Measurements from ENCODE around the gene PLK3.
"Not testable (repeated sequence)": the region's sequence is repeated elsewhere in the genome, so short reads cannot be mapped to it uniquely, and the experiment has no call there.

Gene PLK3

GRCh38 chr1:44787506-44787905, 12.7 kb upstream of the PLK3 start:
- no peak for DNase-seq (ENCODE audit: low read depth in 3 of 3)

DNA sequence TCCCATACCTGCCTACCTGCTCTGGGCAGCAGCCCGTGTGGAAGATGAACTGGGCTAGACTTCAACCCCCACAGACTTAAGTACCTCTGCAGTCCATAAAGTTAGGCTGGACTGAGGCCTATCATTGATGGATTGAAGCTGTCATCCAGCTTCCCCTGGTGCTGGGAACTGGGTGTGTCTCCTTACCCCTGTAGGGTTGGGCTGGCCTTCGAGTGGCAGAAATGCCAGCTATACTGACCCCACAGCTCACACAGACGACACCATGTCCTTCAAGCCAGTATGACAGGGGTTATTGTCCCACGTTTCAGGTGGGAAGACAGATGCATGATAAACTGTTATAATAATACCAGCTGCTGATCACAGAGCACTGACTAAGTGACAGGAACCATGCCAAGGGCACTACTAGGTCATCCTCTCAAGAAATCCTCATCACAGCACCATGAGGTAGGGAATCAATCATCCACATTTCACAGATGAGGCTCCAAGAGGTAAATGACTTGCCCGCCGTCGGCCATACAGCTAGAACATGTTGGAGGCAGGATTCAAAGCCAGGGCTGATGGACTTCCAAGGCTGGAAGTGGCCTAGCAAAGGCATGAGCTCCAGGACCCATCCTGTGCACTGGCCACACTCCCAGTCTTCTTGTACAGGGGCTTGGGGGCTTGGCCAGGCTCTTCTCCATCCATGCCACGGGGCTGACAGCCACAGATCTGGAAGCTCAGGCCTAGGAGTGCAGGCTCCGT, 11.9 kb upstream of the PLK3 start, which contains the start of gene BEST4:
TSS of gene BEST4 (minus strand) at position 51 of the 741 bp plus-strand sequence. CDS start 465 bp downstream, outside the sequence.
- DNase-seq (ENCODE audit: low read depth in 3 of 3): no peak

GRCh38 chr1:44790968-44791801, 9.0 kb upstream of the PLK3 start:
- DNase-seq (ENCODE audit: low read depth in 3 of 3): no peak

GRCh38 chr1:44792736-44793502, 7.3 kb upstream of the PLK3 start:
- DNase-seq (ENCODE audit: low read depth in 3 of 3): no peak

- DNase-seq (ENCODE audit: low read depth in 3 of 3): not testable (repeated sequence)
Observed at GRCh38 chr1:44797886-44798285, 2.3 kb upstream of the PLK3 start.

DNA sequence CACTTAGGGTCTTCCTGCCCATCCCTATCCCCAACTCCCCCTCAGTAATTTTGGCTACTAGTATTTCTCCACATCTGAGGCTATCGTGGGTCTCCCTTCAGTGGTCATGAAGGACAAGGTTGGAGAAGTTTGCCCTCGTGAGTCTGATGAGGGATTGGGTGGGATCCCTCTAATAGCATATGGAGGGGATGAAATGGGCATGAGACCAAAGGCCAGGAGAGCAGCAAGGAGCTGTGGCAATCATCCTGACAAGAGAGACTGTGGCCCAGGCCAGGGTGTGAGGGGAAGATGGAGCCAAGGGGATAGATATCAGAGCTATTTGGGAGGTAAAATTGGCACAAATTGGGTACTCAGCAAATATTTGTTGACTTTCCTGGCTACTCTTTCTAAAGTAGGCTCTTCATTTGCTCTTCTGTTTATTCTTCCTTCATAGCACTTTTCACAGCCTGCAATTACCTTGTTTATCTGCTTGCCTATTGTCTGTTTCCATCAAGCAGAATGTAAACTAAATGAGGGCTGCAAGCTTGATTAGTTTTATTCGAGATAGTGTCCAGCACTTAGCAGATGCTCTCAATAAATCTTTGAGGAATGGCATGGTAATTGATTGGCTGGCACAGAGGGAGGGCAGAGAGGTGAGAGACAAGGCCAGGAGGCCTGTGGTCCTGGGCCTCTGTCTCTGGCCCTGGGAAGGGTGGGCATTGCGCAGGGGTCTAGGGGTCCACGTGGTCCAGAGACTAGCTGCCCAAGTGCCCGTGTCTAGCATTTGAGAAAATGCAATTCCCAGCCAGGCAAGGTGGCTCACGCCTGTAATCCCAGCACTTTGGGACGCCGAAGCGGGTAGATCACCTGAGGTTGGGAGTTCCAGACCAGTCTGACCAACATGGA, 1.5 kb upstream of the PLK3 start:
- DNase-seq (ENCODE audit: low read depth in 3 of 3): no peak

- peak in 2 of 3 experiments; percentile 47 for DNase-seq (ENCODE audit: low read depth in 3 of 3)
Observed at GRCh38 chr1:44801491-44802305, 1.5 kb downstream of the PLK3 start.

DNA sequence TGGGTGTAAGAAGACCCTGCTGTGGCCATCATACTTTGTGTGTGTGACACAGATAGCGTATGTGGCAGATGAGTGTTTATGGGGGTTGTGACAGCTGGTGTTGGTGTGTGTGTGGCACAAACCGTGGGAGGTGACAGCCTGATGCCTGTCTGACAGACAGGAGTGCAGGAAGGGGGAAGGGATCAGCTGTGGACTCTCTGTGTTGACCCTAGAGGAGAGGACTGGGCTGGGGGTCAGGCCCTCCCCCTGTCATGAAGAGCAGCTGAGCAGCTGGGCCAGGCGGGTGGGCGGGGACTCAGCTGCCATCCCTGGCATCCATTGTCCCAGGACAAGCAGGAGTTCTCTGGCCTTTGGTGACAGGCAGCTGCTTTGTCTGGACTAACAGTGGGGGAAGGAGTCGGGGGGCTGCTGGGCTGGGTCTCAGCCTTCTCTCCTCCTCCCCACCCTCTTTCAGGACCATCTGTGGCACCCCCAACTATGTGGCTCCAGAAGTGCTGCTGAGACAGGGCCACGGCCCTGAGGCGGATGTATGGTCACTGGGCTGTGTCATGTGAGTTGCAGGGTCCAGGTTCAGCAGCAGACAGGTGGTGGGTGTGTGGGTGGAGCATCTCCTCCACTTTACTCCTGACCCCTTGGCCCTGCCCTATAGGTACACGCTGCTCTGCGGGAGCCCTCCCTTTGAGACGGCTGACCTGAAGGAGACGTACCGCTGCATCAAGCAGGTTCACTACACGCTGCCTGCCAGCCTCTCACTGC, 2.3 kb downstream of the PLK3 start:
- DNase-seq (ENCODE audit: low read depth in 3 of 3): no peak

DNA sequence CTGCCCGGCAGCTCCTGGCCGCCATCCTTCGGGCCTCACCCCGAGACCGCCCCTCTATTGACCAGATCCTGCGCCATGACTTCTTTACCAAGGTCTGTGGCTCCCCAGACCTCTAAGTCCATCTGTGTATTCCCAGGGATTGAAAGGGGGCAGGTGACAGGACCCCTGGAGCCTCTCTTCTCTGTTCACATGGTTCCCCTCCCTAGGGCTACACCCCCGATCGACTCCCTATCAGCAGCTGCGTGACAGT, 2.8 kb downstream of the PLK3 start:
- DNase-seq (ENCODE audit: low read depth in 3 of 3): no peak

GRCh38 chr1:44803312-44804095, 3.3 kb downstream of the PLK3 start:
- no peak for DNase-seq (ENCODE audit: low read depth in 3 of 3)

DNA sequence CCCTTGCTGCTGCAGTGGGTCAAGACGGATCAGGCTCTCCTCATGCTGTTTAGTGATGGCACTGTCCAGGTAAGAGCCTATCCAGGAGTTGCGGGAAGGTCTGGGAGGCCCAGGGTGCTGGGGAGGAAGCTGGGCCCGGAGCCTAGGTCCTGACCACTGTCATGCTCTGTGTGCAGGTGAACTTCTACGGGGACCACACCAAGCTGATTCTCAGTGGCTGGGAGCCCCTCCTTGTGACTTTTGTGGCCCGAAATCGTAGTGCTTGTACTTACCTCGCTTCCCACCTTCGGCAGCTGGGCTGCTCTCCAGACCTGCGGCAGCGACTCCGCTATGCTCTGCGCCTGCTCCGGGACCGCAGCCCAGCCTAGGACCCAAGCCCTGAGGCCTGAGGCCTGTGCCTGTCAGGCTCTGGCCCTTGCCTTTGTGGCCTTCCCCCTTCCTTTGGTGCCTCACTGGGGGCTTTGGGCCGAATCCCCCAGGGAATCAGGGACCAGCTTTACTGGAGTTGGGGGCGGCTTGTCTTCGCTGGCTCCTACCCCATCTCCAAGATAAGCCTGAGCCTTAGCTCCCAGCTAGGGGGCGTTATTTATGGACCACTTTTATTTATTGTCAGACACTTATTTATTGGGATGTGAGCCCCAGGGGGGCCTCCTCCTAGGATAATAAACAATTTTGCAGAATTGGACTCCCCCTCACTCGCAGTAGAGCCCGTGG, 5.3 kb downstream of the PLK3 start:
- no peak for DNase-seq (ENCODE audit: low read depth in 3 of 3)

DNA sequence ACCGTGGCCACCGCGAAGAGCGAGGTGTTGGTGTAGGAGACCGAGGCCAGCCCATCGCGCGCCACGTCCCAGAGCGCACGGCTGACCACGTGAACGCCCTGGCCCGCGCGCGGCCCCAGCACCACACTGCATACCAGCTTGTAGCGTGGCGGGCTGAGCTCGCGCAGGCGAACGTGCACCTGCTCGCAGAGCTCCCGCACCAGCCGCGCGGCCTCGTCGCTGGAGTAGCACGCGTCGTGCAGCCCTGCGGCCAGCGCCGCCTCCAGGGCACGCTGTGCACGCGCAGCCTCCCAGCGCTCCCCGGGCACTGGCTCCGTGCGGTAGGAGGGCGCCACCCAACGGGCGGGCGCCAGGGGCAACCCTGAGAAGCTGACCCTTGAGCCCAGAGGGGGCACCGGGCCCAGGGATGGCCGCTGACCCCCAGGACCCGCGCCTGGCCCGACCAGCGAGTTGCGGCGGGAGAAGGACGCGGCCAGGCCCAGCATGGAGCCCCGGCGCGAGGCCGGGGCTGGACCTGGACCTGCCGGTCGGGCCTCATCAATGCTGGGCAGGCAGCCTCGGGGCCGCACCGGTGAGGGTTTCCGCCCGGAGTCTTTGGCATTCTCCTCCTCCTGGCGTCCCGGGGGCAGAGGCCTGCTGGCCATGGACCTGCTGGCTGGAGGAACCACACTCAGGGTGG, 6.0 kb downstream of the PLK3 start:
- DNase-seq (ENCODE audit: low read depth in 3 of 3): no peak

- DNase-seq (ENCODE audit: low read depth in 3 of 3): no peak
Observed at GRCh38 chr1:44806704-44807363, 6.7 kb downstream of the PLK3 start, which contains the start of gene DYNLT4. Gene DYNLT4 (minus strand): TSS chr1:44807351. CDS start chr1:44806668, 683 bp downstream.

DNA sequence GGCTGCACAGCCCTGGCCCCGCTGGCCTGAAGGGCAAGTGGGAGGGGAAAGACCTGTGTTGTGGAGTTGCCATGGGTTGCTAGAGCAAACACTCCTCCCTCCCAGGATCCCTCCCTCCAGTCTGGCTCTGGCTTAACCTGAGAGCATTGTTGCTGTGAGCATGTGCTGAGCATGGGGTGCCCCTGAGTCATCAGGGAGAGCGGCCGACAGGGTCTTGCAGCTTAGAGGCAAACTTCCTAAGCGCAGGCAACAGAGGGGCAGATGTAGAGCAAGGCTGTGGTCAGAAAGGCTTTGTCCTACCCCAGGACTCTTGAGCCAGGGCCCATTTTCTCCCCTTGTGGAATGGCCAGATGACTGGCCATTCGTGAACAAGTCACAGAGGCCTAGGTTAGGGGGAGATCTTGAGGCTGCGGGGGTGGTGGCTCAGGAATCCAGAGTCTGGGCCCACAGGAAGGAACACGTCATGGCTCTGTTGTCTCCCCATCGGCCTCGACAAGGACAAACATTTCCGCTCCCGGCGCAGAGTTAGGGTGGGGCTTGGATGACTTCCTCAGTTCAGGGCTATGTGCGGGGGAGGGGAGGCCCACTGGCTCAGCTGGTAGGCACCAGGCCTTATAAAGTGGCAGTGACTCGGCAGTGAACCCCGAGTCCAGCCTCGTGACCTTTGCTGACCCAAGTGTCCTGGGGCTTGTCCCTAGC, 7.3 kb downstream of the PLK3 start:
- DNase-seq (ENCODE audit: low read depth in 3 of 3): peak; percentile 78 to 92 (median 80)

DNA sequence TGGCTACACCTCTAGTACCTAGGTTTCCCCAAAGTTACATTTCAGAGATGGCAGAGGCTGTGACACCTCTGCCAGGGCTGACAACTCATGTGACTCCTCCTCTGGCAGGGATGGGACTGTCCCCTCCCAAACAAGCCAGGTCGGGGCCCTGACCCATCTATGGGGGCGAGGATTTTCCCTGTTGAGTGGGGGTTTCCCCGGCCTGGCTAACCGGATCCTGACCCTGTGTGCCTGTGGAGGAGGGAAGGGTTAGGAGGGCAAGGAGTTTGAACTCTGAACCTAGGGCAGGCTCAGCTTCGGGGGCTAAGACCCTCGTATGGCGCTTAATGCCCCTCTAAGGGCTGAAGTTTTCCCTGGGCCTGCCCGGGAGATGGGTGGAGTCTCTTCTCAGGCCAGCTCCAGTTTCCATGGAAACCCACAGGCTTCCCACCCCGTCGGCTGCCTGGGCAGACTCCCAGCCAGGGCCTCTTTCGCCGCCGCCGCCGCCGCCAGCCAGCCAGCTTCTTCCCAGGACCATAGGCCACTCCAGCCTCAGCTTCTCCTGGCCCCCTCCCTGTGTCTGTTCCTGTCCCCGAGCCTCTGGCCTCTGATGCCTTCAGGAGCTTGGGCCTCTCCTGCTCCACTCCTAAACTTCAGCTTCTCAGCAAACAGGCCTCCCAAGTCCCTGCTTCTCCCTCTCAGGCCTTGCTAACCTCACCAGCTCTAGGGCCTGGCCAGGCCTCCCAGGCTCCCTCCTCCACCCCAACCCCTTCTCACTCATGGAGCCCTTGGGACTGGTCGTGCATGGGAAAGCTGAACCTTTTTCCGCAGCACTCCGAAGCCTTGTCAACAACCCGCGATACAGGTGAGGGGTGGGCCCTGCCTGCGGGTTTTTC, 8.1 kb downstream of the PLK3 start, which contains the start of gene BTBD19:
TSS of gene BTBD19 (plus strand) at position 461 of the 875 bp plus-strand sequence. CDS start at position 759, 298 bp downstream.
- DNase-seq (ENCODE audit: low read depth in 3 of 3): peak; percentile 66 to 81 (median 72)
